Measurements from ENCODE around the gene EML1.

EML1 gene

GRCh38 chr14:99902925-99903324 lies 109.7 kb downstream of the EML1 start:
- no peak for DNase-seq (ENCODE audit: low read depth in 2 of 2)

- DNase-seq (ENCODE audit: low read depth in 2 of 2) = no peak
Measured at GRCh38 chr14:99904506-99904905, 111.3 kb downstream of the EML1 start.

- no peak for DNase-seq (ENCODE audit: low read depth in 2 of 2)
Measured at GRCh38 chr14:99905121-99905520, 111.9 kb downstream of the EML1 start.

GRCh38 chr14:99907761-99908652 lies 114.8 kb downstream of the EML1 start:
- DNase-seq (ENCODE audit: low read depth in 2 of 2) = no peak

- DNase-seq (ENCODE audit: low read depth in 2 of 2) = no peak
Measured at GRCh38 chr14:99908653-99909250, 115.5 kb downstream of the EML1 start.

- no peak for DNase-seq (ENCODE audit: low read depth in 2 of 2)
Measured at GRCh38 chr14:99909513-99910064, 116.4 kb downstream of the EML1 start.

- no peak for DNase-seq (ENCODE audit: low read depth in 2 of 2)
Measured at GRCh38 chr14:99910337-99911309, 117.4 kb downstream of the EML1 start.

- no peak for DNase-seq (ENCODE audit: low read depth in 2 of 2)
Measured at GRCh38 chr14:99915305-99916090, 122.3 kb downstream of the EML1 start.

GRCh38 chr14:99916091-99916383 lies 122.8 kb downstream of the EML1 start:
- DNase-seq (ENCODE audit: low read depth in 2 of 2) = no peak

- DNase-seq (ENCODE audit: low read depth in 2 of 2) = no peak
Measured at GRCh38 chr14:99918781-99919180, 125.6 kb downstream of the EML1 start.

- DNase-seq (ENCODE audit: low read depth in 2 of 2) = no peak
Measured at GRCh38 chr14:99921425-99921824, 128.2 kb downstream of the EML1 start.

GRCh38 chr14:99924379-99924778 lies 131.2 kb downstream of the EML1 start:
- no peak for DNase-seq (ENCODE audit: low read depth in 2 of 2)

GRCh38 chr14:99925471-99925870 lies 132.3 kb downstream of the EML1 start:
- DNase-seq (ENCODE audit: low read depth in 2 of 2) = no peak

GRCh38 chr14:99928963-99929362 lies 135.8 kb downstream of the EML1 start:
- no peak for DNase-seq (ENCODE audit: low read depth in 2 of 2)

- DNase-seq (ENCODE audit: low read depth in 2 of 2) = no peak
Measured at GRCh38 chr14:99929601-99930000, 136.4 kb downstream of the EML1 start.

GRCh38 chr14:99930420-99931274 lies 137.4 kb downstream of the EML1 start:
- DNase-seq (ENCODE audit: low read depth in 2 of 2) = peak in 1 of 2 donors; percentile 29

- DNase-seq (ENCODE audit: low read depth in 2 of 2) = no peak
Measured at GRCh38 chr14:99931308-99931707, 138.1 kb downstream of the EML1 start.

GRCh38 chr14:99936056-99936455 lies 142.8 kb downstream of the EML1 start:
- no peak for DNase-seq (ENCODE audit: low read depth in 2 of 2)

GRCh38 chr14:99936738-99937474 lies 143.7 kb downstream of the EML1 start:
- no peak for DNase-seq (ENCODE audit: low read depth in 2 of 2)
